Transverse colon (tissue), 4 donors: ENCODE results near the gene COLEC11. TPM values are rescaled to one million over a fixed set of nuclear protein-coding genes. Genes with fewer than 3 reads are reported as not detected.

ENCODE experiments used
- DNase-seq: peaks from one replicate; pipeline ENCODE4 v3.0.0-alpha.2; 2019
- H3K27ac ChIP-seq, 4 donors: fragments of 200-600 bp; sonication (generic); 2 replicates each; pipeline ENCODE4 v1.5.1; 2016 to 2018; ENCODE audit warnings: inconsistent platforms in 4 of 4
- H3K27me3 ChIP-seq: fragments of 200-600 bp; sonication (generic); 2 replicates; pipeline ENCODE4 v1.5.1; 2017; ENCODE audit warnings: inconsistent platforms
- H3K36me3 ChIP-seq, 4 donors: fragments of 200-600 bp; sonication (generic); 2 replicates each; pipeline ENCODE4 v1.5.1; 2017 to 2019; ENCODE audit warnings: inconsistent platforms in 4 of 4
- H3K4me1 ChIP-seq, 4 donors: fragments of 200-600 bp; sonication (generic); 2 replicates each; pipeline ENCODE4 v1.5.1; 2017 to 2020; ENCODE audit warnings: inconsistent platforms in 4 of 4
- H3K4me3 ChIP-seq, 4 donors: fragments of 200-600 bp; sonication (generic); 1 replicate in 1 of 4; 2 replicates in 3 of 4; pipeline versions ENCODE4 v1.5.1 to v1.6.1; 2017 to 2019; ENCODE audit warnings: inconsistent platforms in 4 of 4
- H3K9me3 ChIP-seq, 2 donors: fragments of 200-600 bp; sonication (generic); 2 replicates each; pipeline ENCODE4 v1.5.1; 2017 to 2019; ENCODE audit warnings: inconsistent platforms in 2 of 2
- EP300 ChIP-seq: sonication (generic); formaldehyde crosslinking; IDR thresholded peaks from one replicate; pipeline ENCODE4 v1.6.1; 2017; ENCODE audit warnings: antibody characterized with exemption, low read depth
- POLR2A ChIP-seq: fragments of 450-650 bp; IDR thresholded peaks from one replicate; pipeline ENCODE4 v1.6.1; 2016; ENCODE audit warnings: antibody characterized with exemption, mild to moderate bottlenecking, moderate library complexity
- POLR2AphosphoS5 ChIP-seq, 3 donors: sonication (generic); formaldehyde crosslinking; IDR thresholded peaks; one replicate each; pipeline ENCODE4 v1.6.1; 2016; ENCODE audit warnings: antibody characterized with exemption in 3 of 3
- WGBS, 2 donors: methylation state at CpG; one replicate each; pipeline ENCODE4 v1.1.5; 2018; ENCODE audit warnings: low coverage in 1 of 2; 5-methylcytosine and 5-hydroxymethylcytosine counted together
- in situ Hi-C, 4 donors: fragments of 200-750 bp; cut with MboI; loops; one replicate each; pipeline versions ENCODE4 v1.15.0 to v1.15.1; 2017; ENCODE audit warnings: low sequenced_read_pairs in 3 of 4, low pct_ligation_motif_present in 1 of 4, low pct_unique_long_range_greater_than_20kb in 1 of 4
- intact Hi-C: fragments of 100-400 bp; cut with DNase I; formaldehyde crosslinking; loops from one replicate; pipeline ENCODE4 v1.15.1; 2023; ENCODE audit warnings: low total_unique reads
- total RNA-seq, 4 donors: library from RNA; depleted of rRNA; stranded (reverse); fragments of >200 nt; gene quantifications; one replicate each; pipeline ENCODE4 v1.1.0, GENCODE V29; 2016
- TF ChIP-seq, protein P1 (sequence below), 5 experiments: fragments of 200-600 bp in 3 of 5; fragments of 450-650 bp in 2 of 5; sonication (generic) in 3 of 5; IDR thresholded peaks; 1 replicate in 2 of 5; 2 replicates in 3 of 5; pipeline ENCODE4 v1.5.1; 2016 to 2017; ENCODE audit warnings: antibody characterized with exemption in 5 of 5, inconsistent platforms in 3 of 5, mild to moderate bottlenecking in 2 of 5, moderate library complexity in 1 of 5

Gene COLEC11
- total RNA-seq, 4 donors from 2014 or later = 1.6 to 2.0 TPM; not detected in 2

DNA sequence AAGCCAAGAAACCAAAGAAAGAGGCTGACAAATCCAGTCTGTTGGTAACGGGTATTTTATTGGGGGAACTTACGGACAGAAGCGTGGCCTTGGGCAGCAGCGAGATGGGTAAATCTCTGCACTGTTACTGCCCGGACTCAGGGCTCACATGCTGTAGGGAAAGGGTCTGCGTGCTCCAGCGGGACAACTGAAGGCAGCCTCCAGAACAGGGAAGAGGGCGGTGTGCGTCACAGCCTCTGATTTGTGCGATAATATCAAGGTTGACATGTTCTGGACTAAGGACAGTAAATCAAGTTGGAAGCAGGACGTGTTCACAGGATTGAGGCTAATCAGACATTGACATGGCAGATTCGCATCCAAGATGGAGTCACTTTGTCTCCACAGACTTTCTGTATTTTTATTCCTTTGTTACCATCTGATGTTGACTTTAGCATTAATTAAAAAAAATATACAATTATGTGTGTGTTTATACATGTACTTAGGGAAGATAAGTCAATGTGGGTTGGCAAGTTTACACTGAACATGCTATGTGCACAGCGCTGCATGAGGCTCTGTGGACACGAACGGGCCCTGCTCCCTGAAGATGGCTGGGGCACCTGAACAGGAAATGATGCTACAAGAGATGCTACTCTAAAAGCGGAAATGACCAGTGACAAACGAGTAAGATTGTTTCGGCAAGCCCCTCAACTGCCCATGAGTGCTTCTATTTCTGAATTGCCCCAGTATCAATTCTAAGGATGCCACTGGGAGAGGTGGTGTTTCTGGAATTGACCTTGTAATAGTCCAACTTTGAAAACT lies 85.8 kb downstream of the COLEC11 start:
- WGBS, 2 donors = 84 to 88% methylated on average over 18 of the region's 18 CpGs
- Histone ChIP-seq H3K4me3 (no peak overlapping the region), H3K9me3 (no peaks in the 10 kb centered on the region), H3K27me3 (no peaks in the 10 kb centered on the region), H3K36me3 (no peaks in the 10 kb centered on the region), H3K4me1 (no peaks in the 10 kb centered on the region), H3K27ac (no peak overlapping the region)
- in situ Hi-C loops (no loop called here), intact Hi-C loops (no loop called here)
- no peak for DNase-seq
- TF ChIP-seq POLR2AphosphoS5 (IDR thresholded peaks at IDR 0.05) = no peak
- TF ChIP-seq EP300 = no peak
- TF ChIP-seq POLR2A = no peak
- TF ChIP-seq, protein P1, sequence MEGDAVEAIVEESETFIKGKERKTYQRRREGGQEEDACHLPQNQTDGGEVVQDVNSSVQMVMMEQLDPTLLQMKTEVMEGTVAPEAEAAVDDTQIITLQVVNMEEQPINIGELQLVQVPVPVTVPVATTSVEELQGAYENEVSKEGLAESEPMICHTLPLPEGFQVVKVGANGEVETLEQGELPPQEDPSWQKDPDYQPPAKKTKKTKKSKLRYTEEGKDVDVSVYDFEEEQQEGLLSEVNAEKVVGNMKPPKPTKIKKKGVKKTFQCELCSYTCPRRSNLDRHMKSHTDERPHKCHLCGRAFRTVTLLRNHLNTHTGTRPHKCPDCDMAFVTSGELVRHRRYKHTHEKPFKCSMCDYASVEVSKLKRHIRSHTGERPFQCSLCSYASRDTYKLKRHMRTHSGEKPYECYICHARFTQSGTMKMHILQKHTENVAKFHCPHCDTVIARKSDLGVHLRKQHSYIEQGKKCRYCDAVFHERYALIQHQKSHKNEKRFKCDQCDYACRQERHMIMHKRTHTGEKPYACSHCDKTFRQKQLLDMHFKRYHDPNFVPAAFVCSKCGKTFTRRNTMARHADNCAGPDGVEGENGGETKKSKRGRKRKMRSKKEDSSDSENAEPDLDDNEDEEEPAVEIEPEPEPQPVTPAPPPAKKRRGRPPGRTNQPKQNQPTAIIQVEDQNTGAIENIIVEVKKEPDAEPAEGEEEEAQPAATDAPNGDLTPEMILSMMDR (IDR thresholded peaks at IDR 0.05) = no peak

DNA sequence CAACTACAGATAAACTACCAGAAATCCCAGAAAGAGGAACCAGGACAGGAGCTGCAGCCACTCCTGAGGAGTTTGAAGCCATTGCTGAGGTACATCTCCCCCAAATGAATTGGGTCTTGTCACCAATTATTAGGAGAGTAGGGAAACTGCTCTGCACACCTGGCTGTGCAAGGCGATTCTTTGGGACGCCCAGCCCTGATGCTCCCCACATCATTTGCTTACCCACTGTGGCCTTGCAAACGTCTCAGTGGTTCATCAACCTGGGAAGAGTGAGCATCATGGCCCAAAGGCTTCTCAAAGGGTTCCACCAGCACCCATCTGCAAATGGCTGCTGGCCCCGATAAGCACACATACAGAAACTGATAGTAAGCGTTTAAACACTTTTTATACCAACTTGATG lies 86.7 kb downstream of the COLEC11 start:
- H3K4me1 ChIP-seq = no peaks in the 10 kb centered on the region

DNA sequence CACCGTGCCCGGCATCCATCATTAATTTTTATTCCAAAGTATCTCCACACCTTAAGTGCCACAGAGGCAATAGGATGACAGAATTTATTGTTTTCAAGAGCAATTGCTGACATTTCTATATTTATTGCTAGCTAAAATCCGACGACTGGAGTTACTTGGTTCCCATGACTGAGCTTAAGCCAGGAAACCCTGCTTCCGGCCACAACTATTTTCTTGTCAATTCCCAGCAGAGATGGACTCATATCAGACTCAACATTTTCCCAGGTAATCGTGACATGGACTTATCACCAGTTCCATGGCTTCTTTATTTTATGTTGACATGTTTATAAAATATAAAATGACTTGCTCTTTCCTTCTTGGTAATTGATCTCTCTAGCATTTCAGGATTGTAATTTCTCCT lies 87.9 kb downstream of the COLEC11 start:
- H3K4me1 ChIP-seq = no peaks in the 10 kb centered on the region
- H3K36me3 ChIP-seq = no peaks in the 10 kb centered on the region
- H3K27ac ChIP-seq = no peak overlapping the region
- H3K9me3 ChIP-seq = no peaks in the 10 kb centered on the region
- 81 to 83% methylated on average over 5 to 6 of the region's 6 CpGs for WGBS, 2 donors
- no peak overlapping the region for H3K4me3 ChIP-seq
- no peaks in the 10 kb centered on the region for H3K27me3 ChIP-seq
- DNase-seq = no peak
- intact Hi-C loops = no loop called here
- in situ Hi-C loops = no loop called here
- TF ChIP-seq POLR2AphosphoS5 (IDR thresholded peaks at IDR 0.05) (no peak), POLR2A (no peak), EP300 (no peak)
- TF ChIP-seq, protein P1 (IDR thresholded peaks at IDR 0.05) = no peak

More for the DNA sequence above, 86.7 kb downstream of the COLEC11 start:
- no peak overlapping the region for H3K27ac ChIP-seq
- H3K27me3 ChIP-seq = no peaks in the 10 kb centered on the region
- TF ChIP-seq POLR2A (no peak), EP300 (no peak), POLR2AphosphoS5 (IDR thresholded peaks at IDR 0.05) (no peak)
- TF ChIP-seq, protein P1 (IDR thresholded peaks at IDR 0.05) = no peak
- in situ Hi-C loops (no loop called here), intact Hi-C loops (no loop called here)
- 84 to 94% methylated on average over 2 to 5 of the region's 5 CpGs for WGBS, 2 donors
- H3K36me3 ChIP-seq = no peaks in the 10 kb centered on the region
- no peak overlapping the region for H3K4me3 ChIP-seq
- H3K9me3 ChIP-seq = no peaks in the 10 kb centered on the region
- DNase-seq = no peak

DNA sequence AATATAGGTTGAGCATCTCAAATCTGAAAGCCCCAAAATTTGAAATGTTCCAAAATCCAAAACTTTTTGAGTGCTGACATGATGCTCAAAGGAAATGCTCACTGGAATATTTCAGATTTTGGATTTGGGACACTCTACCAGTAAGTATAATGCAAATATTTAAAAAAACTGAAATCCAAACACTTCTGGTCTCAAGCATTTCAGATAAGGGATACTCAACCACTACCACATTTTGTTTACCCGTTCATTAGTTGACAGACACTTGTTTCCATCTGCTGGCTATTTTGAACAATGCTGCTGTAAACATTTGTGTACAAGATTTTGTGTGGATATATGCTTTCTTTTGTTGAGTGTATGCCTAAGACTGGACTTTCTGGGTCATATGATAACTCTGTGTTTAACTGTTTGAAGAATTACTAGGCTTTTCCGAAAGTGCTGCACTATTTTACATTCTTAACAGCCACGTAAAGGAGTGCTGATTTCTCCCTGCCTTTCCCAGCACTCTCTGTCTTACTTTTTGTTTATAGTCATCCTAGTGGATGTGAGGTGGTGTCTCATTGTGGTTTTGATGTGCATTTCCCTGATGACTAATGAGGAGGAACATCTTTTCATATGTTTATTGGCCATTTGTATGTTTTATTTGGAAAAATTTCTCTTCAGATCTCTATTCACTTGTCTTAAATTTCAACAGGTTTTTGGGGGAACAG lies 89.0 kb downstream of the COLEC11 start:
- in situ Hi-C loops (no loop called here), intact Hi-C loops (no loop called here)
- WGBS, 2 donors = 48 to 64% methylated on average over 3 of the region's 3 CpGs
- Histone ChIP-seq H3K9me3 (no peaks in the 10 kb centered on the region), H3K4me1 (no peaks in the 10 kb centered on the region), H3K4me3 (no peak overlapping the region), H3K27ac (no peak overlapping the region), H3K36me3 (no peaks in the 10 kb centered on the region), H3K27me3 (no peaks in the 10 kb centered on the region)
- TF ChIP-seq, protein P1 (IDR thresholded peaks at IDR 0.05) = no peak
- no peak for TF ChIP-seq POLR2A
- no peak for DNase-seq
